ENCODE measurements around the gene FRMD4A.

- no peak for TF ChIP-seq CTCF (IDR thresholded peaks at IDR 0.05)
- TF ChIP-seq POLR2A (IDR thresholded peaks at IDR 0.05), result no peak
Measured at GRCh38 chr10:13892001-13892491, 438.7 kb downstream of the FRMD4A start.

Measured in heart left ventricle (tissue), 13 donors.